ENCODE data around the gene PADI6.

The PADI6 gene

GRCh38 chr1:17432412-17432811 is 60.4 kb downstream of the PADI6 start (continued):
- TF ChIP-seq TOX (CRISPR knock-in tag; IDR thresholded peaks at IDR 0.05; ENCODE audit: borderline replicate concordance) (no peak), ARNTL (CRISPR knock-in tag; IDR thresholded peaks at IDR 0.05; ENCODE audit: borderline replicate concordance, low read depth) (no peak), CREB5 (CRISPR knock-in tag; IDR thresholded peaks at IDR 0.05; ENCODE audit: low read depth) (no peak)

GRCh38 chr1:17433261-17433660 is 61.3 kb downstream of the PADI6 start:
- TF ChIP-seq ZNF70 (CRISPR knock-in tag; IDR thresholded peaks at IDR 0.05) = no peak
- TF ChIP-seq BACH2 (CRISPR knock-in tag; IDR thresholded peaks at IDR 0.05; ENCODE audit: borderline replicate concordance) = no peak
- no peak for TF ChIP-seq PPARA (CRISPR knock-in tag; IDR thresholded peaks at IDR 0.05; ENCODE audit: borderline replicate concordance)
- no peak for TF ChIP-seq SNAI2 (CRISPR knock-in tag; IDR thresholded peaks at IDR 0.05)
- TF ChIP-seq ARNTL (CRISPR knock-in tag; IDR thresholded peaks at IDR 0.05; ENCODE audit: borderline replicate concordance, low read depth) = no peak
- no peak for TF ChIP-seq ZNF8 (CRISPR knock-in tag; IDR thresholded peaks at IDR 0.05)
- no peak for TF ChIP-seq PATZ1 (CRISPR knock-in tag; IDR thresholded peaks at IDR 0.05; ENCODE audit: borderline replicate concordance)
- no peak for TF ChIP-seq CREB5 (CRISPR knock-in tag; IDR thresholded peaks at IDR 0.05; ENCODE audit: low read depth)
- TF ChIP-seq OSR1 (CRISPR knock-in tag; IDR thresholded peaks at IDR 0.05) = no peak
- TF ChIP-seq GLIS3 (CRISPR knock-in tag; IDR thresholded peaks at IDR 0.05) = no peak
- no peak for TF ChIP-seq CSRNP3 (CRISPR knock-in tag; IDR thresholded peaks at IDR 0.05)
- TF ChIP-seq TCF4 (CRISPR knock-in tag; IDR thresholded peaks at IDR 0.05; ENCODE audit: borderline replicate concordance) = no peak
- no peak for TF ChIP-seq ZC3H10 (CRISPR knock-in tag; IDR thresholded peaks at IDR 0.05)
- TF ChIP-seq ZFP3 (CRISPR knock-in tag; IDR thresholded peaks at IDR 0.05) = no peak
- TF ChIP-seq ZNF565 (CRISPR knock-in tag; conservative IDR thresholded peaks at IDR 0.05; ENCODE audit: low read depth) = no peak
- no peak for TF ChIP-seq ESRRG (CRISPR knock-in tag; IDR thresholded peaks at IDR 0.05)
- no peak for TF ChIP-seq TSHZ2 (CRISPR knock-in tag; IDR thresholded peaks at IDR 0.05)
- TF ChIP-seq ISL1 (CRISPR knock-in tag; IDR thresholded peaks at IDR 0.05) = no peak
- ATAC-seq = no peak

GRCh38 chr1:17434016-17434415 is 62.0 kb downstream of the PADI6 start:
- no peak for ATAC-seq
- TF ChIP-seq ZC3H10 (CRISPR knock-in tag; IDR thresholded peaks at IDR 0.05) (no peak), ZNF565 (CRISPR knock-in tag; conservative IDR thresholded peaks at IDR 0.05; ENCODE audit: low read depth) (no peak), ZNF8 (CRISPR knock-in tag; IDR thresholded peaks at IDR 0.05) (no peak), ZNF70 (CRISPR knock-in tag; IDR thresholded peaks at IDR 0.05) (no peak), GLIS3 (CRISPR knock-in tag; IDR thresholded peaks at IDR 0.05) (no peak), ZFP3 (CRISPR knock-in tag; IDR thresholded peaks at IDR 0.05) (no peak), PPARA (CRISPR knock-in tag; IDR thresholded peaks at IDR 0.05; ENCODE audit: borderline replicate concordance) (no peak), CREB5 (CRISPR knock-in tag; IDR thresholded peaks at IDR 0.05; ENCODE audit: low read depth) (no peak), RARB (CRISPR knock-in tag; IDR thresholded peaks at IDR 0.05) (no peak), OSR1 (CRISPR knock-in tag; IDR thresholded peaks at IDR 0.05) (no peak), ISL1 (CRISPR knock-in tag; IDR thresholded peaks at IDR 0.05) (no peak), BACH2 (CRISPR knock-in tag; IDR thresholded peaks at IDR 0.05; ENCODE audit: borderline replicate concordance) (no peak), CSRNP3 (CRISPR knock-in tag; IDR thresholded peaks at IDR 0.05) (no peak), ZFP30 (CRISPR knock-in tag; IDR thresholded peaks at IDR 0.05) (no peak), TSHZ2 (CRISPR knock-in tag; IDR thresholded peaks at IDR 0.05) (no peak), ESRRG (CRISPR knock-in tag; IDR thresholded peaks at IDR 0.05) (no peak), SNAI2 (CRISPR knock-in tag; IDR thresholded peaks at IDR 0.05) (no peak), TCF4 (CRISPR knock-in tag; IDR thresholded peaks at IDR 0.05; ENCODE audit: borderline replicate concordance) (no peak)

All from SK-N-SH treated with all-trans-retinoic acid at 6 μM for 48 hours (cell line).